Measurements from ENCODE around the gene C2CD5. TPM values are rescaled to one million over a fixed set of nuclear protein-coding genes. Genes with fewer than 3 reads are reported as not detected.

Gene C2CD5
- polyA plus RNA-seq, 1 donor from 2014 or later: 171 TPM

GRCh38 chr12:22518998-22519397 lies 25.3 kb downstream of the C2CD5 start:
- Histone ChIP-seq H2AFZ (ENCODE audit: low read depth, low read length) (no peak overlapping the region), H4K20me1 (ENCODE audit: insufficient read depth) (no peaks in the 10 kb centered on the region), H3K4me2 (ENCODE audit: low read length) (no peak overlapping the region), H3K79me2 (replicated peaks; ENCODE audit: insufficient read depth, low read length) (no peaks in the 10 kb centered on the region), H3F3A (ENCODE audit: insufficient read depth, low read length, poor library complexity, severe bottlenecking) (no peaks in the 10 kb centered on the region), H3K27me3 (ENCODE audit: insufficient read depth, low read depth, low read length) (no peaks in the 10 kb centered on the region), H3K9ac (ENCODE audit: low read length) (no peak overlapping the region), H3K27ac (ENCODE audit: low read length) (no peak overlapping the region), H3K9me2 (ENCODE audit: insufficient read depth, low read length) (no peaks in the 10 kb centered on the region), H3K9me3 (ENCODE audit: low read length) (no peaks in the 10 kb centered on the region), H3K36me3 (ENCODE audit: insufficient read depth, low read length) (no peaks in the 10 kb centered on the region), H3K4me3 (ENCODE audit: low read length) (no peak overlapping the region)
- no peak for TF ChIP-seq CTCF (IDR thresholded peaks at IDR 0.05; ENCODE audit: poor library complexity, severe bottlenecking)

DNA sequence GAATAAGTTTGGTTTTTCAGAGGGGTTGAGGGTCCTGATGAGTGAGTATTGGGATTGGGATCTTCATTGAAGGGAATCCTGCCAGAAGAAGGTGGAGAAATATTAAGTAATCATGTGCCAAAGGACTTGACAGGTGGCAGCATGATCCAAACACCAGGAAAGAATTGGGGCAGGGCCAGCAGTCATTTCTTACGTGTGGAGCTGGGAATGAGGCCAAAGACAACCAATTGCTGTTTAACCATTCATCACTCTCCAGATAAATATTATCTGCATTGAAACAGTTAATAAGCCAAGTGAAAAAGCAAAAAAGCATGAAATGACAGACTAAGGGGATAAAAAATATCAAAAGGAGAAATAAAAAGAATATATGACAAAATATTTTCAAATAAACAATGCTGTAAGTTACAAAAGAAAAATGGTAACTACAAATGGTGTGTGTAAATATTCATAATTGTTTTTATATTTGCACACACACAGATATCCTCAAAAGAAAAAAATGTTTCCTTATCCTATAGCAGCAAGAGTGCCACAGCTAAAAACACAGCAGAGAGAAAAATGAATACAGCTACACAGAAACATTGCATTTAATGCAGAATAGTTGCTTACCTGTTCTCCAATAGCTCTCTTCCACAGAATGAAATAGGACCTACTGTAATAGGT lies 26.2 kb downstream of the C2CD5 start:
- Histone ChIP-seq H2AFZ (ENCODE audit: low read depth, low read length) (no peak overlapping the region), H3K4me2 (ENCODE audit: low read length) (no peak overlapping the region), H3K36me3 (ENCODE audit: insufficient read depth, low read length) (no peaks in the 10 kb centered on the region), H3K27ac (ENCODE audit: low read length) (no peak overlapping the region), H3K9me3 (ENCODE audit: low read length) (no peaks in the 10 kb centered on the region), H3K9ac (ENCODE audit: low read length) (no peak overlapping the region), H3K9me2 (ENCODE audit: insufficient read depth, low read length) (no peaks in the 10 kb centered on the region), H3K79me2 (replicated peaks; ENCODE audit: insufficient read depth, low read length) (no peaks in the 10 kb centered on the region), H3K27me3 (ENCODE audit: insufficient read depth, low read depth, low read length) (no peaks in the 10 kb centered on the region), H3K4me3 (ENCODE audit: low read length) (no peak overlapping the region), H4K20me1 (ENCODE audit: insufficient read depth) (no peaks in the 10 kb centered on the region), H3F3A (ENCODE audit: insufficient read depth, low read length, poor library complexity, severe bottlenecking) (no peaks in the 10 kb centered on the region)
- no peak for TF ChIP-seq TAF1 (IDR thresholded peaks at IDR 0.05; ENCODE audit: low read depth)
- TF ChIP-seq RAD21 (conservative IDR thresholded peaks at IDR 0.05): no peak
- TF ChIP-seq EP300 (conservative IDR thresholded peaks at IDR 0.05; ENCODE audit: poor library complexity, severe bottlenecking): no peak
- TF ChIP-seq SMC3 (conservative IDR thresholded peaks at IDR 0.05; ENCODE audit: poor library complexity): no peak
- TF ChIP-seq CTCF (IDR thresholded peaks at IDR 0.05; ENCODE audit: poor library complexity, severe bottlenecking): no peak
- no peak for TF ChIP-seq MXI1 (conservative IDR thresholded peaks at IDR 0.05; ENCODE audit: poor library complexity, severe bottlenecking)
- no peak for TF ChIP-seq EZH2 (IDR thresholded peaks at IDR 0.05; ENCODE audit: borderline replicate concordance, insufficient read depth, low read length, poor library complexity, severe bottlenecking)
- TF ChIP-seq, protein P1, sequence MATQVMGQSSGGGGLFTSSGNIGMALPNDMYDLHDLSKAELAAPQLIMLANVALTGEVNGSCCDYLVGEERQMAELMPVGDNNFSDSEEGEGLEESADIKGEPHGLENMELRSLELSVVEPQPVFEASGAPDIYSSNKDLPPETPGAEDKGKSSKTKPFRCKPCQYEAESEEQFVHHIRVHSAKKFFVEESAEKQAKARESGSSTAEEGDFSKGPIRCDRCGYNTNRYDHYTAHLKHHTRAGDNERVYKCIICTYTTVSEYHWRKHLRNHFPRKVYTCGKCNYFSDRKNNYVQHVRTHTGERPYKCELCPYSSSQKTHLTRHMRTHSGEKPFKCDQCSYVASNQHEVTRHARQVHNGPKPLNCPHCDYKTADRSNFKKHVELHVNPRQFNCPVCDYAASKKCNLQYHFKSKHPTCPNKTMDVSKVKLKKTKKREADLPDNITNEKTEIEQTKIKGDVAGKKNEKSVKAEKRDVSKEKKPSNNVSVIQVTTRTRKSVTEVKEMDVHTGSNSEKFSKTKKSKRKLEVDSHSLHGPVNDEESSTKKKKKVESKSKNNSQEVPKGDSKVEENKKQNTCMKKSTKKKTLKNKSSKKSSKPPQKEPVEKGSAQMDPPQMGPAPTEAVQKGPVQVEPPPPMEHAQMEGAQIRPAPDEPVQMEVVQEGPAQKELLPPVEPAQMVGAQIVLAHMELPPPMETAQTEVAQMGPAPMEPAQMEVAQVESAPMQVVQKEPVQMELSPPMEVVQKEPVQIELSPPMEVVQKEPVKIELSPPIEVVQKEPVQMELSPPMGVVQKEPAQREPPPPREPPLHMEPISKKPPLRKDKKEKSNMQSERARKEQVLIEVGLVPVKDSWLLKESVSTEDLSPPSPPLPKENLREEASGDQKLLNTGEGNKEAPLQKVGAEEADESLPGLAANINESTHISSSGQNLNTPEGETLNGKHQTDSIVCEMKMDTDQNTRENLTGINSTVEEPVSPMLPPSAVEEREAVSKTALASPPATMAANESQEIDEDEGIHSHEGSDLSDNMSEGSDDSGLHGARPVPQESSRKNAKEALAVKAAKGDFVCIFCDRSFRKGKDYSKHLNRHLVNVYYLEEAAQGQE (IDR thresholded peaks at IDR 0.05; ENCODE audit: borderline replicate concordance): no peak
- no peak for TF ChIP-seq POLR2AphosphoS5 (IDR thresholded peaks at IDR 0.05)

Measured in neural cell (in vitro differentiated cells).